Stimulated activated CD8-positive, alpha-beta memory T cell treated with anti-CD3 and anti-CD28 coated beads, Interleukin-15, amount 100 ng/mL, for 1 hour (primary cell): ENCODE measurements around the gene PCNT.

Source experiments
- DNase-seq: peaks from one replicate; pipeline ENCODE4 v3.0.0-alpha.2; 2020; ENCODE audit warnings: low read depth

PCNT gene

GRCh38 chr21:46482225-46482845 lies 158.4 kb downstream of the PCNT start:
- DNase-seq = no peak

GRCh38 chr21:46482846-46483231 lies 158.9 kb downstream of the PCNT start:
- no peak for DNase-seq

- DNase-seq = no peak
Observed at GRCh38 chr21:46483300-46484295, 159.6 kb downstream of the PCNT start.

GRCh38 chr21:46486481-46487126 lies 162.6 kb downstream of the PCNT start:
- no peak for DNase-seq

- DNase-seq = no peak
Observed at GRCh38 chr21:46489162-46489663, 165.3 kb downstream of the PCNT start.

GRCh38 chr21:46489800-46490199 lies 165.8 kb downstream of the PCNT start:
- no peak for DNase-seq

- DNase-seq = no peak
Observed at GRCh38 chr21:46491553-46491952, 167.6 kb downstream of the PCNT start.

GRCh38 chr21:46492851-46493250 lies 168.9 kb downstream of the PCNT start:
- DNase-seq = no peak

GRCh38 chr21:46493828-46494227 lies 169.9 kb downstream of the PCNT start:
- DNase-seq = no peak
